NCI-H524 (cell line): Measurements from ENCODE around the gene TMPRSS2.

Source experiments
- DNase-seq, 2 experiments: peaks; one replicate each; lab custom pipeline; 2025; lab: John Stamatoyannopoulos, UW

TMPRSS2 gene

DNA sequence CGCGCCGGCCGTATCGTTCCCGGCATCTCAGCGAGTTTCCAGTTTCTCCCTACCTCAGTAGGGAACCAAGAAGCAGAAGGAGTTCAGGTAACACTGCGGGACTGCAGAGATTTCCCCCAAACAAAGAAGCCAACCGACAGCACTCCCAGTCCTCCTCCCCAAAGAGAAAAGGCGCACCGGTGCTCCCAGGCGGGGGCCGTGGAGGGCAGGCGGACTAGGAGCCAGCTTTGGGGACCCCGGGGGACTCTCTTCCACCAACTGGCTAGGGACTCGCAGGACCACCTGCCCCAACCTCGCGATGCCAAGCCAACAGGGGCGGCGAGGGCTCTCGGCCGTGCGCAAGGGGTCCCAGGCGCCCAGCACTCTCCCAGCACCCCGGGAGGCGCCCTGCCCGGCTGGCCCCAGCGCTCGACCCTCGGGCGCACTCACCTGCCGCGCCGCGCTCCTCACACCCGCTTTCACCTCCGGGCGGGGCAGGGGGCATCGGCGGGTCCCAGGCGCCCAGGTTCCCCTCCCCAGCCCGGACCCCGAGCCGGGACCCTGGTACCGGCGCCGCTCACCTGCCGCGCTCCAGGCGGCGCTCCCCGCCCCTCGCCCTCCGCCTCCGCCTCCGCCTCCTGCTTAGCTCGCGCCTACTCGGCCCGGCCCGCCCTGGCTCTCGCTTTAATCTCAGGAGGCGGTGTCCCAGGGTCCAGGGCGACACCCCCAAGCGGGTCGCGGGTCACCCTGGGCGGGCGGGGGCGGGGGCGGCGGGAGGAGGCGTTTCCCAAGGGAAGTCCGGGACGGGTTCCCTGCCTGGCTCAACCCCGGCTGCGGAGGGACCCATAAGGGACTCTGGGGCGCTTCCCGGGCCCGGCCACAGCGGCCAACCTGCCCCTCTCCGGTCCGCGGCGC, at the start of gene TMPRSS2:
TSS of gene TMPRSS2 (minus strand) at position 638 of the 894 bp plus-strand sequence. CDS start 10,025 bp downstream, outside the sequence.
- no peak for DNase-seq

DNA sequence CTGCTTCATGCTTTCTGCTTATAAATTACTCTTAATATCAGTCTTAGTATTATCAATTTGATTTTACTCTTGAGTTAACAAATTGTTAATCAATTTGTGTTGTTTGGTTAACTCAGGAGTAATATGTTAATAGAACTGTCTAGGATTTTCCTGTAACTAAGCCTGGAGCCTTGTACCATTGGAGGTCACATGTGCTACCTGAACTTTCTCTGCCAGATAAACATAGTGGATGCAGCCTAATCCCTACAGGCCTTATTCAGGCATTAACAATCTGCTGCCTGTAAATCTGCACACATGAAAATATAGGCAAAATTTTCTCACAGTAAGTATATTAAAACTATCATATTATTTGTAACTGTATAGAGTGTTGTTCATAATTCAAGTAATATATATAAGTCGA, 47.1 kb upstream of the TMPRSS2 start:
- DNase-seq, result no peak

DNA sequence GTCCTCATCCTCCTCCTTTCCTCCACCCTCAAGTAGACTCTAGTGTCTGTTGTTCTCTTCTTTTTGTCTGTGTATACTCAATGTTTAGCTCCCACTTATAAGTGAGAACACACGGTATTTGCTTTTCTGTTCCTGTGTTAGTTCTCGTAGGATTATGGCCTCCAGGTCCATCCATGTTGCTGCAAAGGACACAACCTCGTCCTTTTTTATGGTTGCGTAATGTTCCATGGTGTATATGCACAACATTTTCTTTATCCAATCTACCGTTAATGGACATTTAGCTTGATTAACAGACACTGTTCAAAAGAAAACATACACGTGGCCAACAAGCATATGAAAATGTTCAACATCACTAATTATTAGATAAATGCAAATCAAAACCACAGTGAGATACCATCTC, 44.3 kb upstream of the TMPRSS2 start:
- no peak for DNase-seq

DNA sequence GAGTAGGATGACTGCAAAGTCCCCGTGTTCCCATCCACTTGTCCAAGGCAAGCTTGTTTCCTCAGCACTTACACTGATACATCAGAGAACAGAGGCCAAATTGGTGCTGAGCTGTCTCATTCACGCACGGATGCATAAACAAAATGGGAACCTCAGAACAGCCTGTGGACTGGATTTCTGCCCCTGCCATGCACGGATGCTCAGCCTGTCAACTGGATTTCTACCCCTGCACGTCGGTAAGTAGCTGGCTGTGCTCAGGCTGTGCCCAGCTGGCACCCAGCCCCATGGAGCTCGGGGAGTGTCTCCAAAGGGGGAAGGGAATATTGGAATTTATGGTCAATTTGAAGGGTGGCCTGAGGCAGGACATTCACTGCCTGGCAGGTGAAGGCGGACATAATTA, 40.8 kb upstream of the TMPRSS2 start:
- no peak for DNase-seq

DNA sequence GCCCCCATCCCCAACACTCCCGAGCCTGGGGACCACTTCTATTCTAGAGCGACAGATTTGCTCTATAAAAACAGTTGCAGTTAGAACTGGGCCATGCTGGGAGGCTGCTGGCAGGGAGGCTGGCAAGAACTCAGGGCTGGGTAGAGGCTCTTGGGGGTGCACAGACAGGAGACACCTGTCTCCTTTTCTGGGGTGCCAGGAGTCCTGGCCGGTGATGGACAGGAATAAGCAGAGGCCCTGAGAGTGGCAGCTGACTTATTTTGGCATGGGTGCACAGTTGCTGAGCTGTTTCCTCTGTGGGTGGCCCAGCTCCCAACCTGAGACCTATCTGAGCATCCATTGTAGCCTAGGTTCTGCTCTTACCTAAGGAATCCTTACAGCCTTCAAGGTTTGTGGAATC, 39.2 kb upstream of the TMPRSS2 start:
- DNase-seq, result no peak

DNA sequence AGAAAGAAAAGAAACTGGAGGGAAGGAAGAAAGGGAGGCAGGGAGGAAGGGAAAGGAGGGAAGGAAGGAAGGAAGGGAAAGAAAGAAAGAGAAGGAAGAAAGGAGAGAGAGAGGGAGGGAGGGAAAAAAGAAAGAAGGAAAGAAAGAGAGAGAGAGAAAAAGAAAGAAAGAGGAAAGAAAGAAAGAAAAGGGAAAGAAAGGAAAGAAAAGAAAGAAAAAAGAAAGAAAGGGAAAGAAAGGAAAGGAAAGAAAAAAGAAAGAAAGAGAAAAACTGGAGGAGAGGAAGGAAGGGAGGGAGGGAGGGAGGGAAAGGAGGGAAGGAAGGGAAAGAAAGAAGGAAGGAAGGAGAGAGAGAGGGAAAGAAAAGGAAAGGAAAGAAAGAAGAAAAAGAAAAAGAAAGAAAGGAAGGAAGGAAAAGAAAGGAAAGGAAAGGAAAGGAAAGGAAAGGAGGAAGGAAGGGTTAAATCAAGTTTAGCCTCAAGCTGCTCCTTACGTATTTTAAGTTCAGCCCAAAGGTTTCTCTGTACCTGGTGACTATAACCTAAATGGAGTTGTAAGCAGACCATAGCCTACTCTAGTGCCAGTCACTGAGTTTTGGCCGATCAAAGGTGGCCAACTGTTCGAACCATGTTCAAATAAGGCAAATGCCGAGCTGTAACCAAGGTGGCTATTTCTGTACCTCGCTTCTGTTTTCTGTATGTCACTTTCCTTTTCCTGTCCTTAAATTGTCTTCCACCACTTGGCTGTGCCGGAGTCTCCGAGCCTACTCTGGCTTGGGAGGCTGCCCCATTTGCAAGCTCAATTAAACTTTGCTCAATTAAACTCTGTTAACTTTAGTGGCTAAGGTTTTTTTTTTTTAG, 37.8 kb upstream of the TMPRSS2 start:
- no peak for DNase-seq

DNA sequence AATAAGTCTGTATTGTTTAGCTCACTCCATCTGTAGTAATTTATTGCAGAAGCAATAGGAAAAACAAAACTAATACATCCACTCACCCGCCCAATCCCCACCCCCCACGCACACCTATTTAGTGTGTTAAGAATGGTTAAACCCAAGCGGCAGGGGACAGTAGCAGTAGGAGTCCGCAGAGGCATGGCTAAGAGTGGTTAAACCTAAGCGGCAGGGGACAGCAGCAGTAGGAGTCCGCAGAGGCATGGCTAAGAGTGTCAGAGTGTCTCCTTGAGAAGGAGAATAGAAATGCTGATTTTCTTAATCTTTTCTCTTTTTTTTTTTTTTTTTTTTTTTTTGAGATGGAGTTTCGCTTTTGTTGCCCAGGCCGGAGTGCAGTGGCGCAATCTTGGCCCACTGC, 34.8 kb upstream of the TMPRSS2 start:
- no peak for DNase-seq

DNA sequence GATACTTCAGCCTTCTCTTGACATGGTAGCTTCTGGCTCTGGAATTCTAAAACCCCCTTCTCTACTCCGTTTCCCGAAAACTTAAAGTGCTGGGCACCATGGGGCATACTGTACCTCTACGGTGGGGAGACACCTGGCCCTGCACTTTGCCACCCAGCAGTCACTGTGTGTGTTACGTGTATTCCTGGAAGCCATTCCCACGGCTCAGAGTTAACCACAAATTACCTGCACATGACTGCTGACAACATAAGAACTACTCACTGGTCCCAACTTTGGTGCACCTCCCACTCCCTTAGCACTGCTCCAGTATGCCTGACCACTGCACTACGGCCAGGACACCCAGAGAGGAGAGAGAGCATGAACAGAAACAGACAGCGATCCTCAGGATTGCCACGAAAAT, 29.4 kb upstream of the TMPRSS2 start:
- no peak for DNase-seq

DNA sequence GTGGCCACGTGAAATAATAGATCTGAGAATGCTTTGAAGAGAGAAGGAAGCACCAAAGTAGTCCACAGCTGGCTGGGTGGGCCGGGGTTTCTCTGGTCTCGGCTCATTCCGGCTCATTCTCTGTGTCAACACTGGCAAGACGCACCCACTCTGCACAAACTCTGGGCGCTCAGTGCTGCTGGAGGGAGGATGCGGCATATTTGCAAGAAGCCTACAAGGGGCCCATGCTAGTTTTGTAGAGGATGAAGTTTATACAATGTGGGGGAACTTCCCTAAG, 28.8 kb upstream of the TMPRSS2 start:
- DNase-seq, result no peak

DNA sequence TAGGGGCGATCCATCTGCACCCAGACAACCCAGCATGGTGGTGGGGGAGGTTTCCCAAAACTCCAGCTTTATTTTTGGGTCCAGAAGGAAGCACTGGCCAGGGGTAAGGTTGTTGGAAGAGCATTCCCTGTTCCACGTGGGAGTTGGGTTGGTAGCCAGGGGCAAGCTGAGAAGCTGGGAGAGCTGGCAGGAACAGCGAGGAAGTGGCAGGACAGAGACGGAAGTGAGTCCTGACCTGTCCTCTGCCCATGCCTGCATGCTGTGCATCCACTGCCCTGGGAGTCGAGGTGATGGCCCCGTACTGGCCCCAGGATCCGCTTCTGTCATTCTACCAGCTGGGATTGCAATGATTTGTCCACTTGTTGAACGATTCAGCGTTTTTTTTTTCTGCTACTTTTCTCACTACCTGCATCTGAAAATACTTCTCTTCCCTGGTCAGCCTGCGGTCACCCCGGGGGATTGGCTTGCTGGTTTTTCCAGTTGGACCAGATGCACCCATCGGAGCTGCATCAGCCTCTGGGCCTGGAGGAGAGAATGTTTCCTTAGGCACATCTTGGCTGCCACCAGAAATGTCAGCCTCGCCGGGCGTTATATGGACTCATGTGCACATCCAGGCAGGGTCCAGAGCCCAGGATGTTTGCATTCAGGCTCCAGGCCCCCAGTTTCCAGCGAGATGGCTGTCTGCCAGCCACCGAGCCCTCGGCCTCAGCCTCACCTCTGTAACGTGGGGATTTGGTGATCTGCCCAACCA, 28.3 kb upstream of the TMPRSS2 start:
- DNase-seq, result no peak

DNA sequence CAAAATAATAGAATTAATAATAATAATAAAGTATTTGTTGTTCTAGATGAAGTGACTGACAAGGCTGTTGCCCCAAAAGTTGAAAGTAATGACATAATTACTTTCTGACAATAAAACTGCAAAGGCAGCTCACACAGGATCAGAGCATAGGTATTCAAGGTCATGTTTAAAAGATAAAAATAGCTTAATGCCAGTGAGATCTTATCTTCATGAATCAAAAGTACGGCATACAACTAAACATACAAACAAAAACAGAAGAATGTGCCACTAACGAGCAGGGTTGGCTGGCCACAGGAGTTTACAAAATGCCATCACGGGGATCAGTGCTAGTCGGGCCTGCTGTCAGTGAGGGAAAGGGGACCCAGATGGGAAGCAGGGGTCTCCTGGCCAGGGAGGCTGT, 22.4 kb upstream of the TMPRSS2 start:
- no peak for DNase-seq

DNA sequence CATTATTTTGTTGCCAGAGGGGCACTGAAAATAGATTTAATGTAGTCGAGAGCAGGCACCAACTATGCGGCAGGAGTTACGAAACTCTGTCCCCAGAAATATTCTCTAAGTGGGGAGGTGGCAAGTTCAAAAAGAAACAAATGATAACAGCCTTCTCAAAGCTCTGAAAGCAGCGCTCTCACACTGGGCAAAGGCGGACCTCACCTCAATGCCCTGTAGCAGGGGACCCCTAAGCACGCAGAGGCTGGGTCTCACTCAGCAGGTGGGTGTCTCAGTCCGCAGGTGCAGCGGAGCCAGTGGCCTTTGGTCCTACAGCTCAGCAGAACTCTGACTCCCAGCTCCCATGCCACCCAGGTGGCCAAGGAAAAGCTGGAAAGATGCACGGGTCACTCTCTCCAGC, 21.8 kb upstream of the TMPRSS2 start:
- DNase-seq, result no peak

DNA sequence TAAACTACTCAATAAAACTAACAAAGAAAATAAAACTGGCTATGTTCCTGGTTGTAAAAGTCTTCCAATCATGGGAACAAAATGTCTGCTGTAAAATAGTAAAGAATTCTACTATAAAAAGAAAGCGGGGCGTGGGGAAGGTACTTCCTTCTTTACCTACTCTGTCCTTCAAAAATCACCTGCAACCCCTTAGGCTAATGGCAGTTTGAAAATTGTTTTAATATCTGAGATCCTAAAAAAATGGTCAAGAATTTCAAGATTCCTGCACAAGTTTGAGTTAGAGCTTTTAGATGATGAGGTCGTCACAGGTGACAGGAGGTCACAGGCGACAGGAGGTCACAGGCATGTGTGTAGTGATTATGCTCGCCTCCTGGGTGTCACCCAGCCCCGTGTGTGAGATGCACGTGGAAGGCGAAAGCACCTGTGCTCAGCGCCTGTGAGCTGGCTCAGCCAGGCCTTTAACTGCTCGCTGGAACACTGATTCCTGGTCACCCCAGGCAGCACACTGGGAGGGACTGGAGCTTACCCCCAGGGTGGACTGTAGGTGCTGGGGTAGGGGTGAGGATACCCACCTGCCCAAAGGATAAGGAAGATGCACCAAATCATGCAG, 18.6 kb upstream of the TMPRSS2 start:
- DNase-seq, result no peak

DNA sequence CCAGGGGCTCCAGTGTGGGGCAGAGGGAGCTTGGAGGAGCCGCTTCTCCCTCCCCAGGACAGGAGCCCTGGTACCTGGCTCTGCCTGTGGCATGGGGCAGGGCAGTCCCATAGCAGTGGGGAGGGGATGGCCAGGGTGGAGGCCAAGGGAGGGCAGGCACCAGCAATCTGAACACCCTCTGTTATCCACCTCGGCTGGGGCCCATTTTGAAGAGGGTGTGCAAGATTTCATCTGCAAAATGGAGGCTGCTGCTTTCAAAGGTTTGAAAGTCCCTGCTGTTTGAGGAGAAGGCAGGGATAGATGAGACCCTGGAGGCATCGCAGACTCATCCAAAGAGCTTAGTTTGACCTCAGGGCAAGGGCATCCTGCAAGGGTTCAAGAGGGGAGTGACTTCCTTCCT, 15.2 kb upstream of the TMPRSS2 start:
- DNase-seq, result no peak

DNA sequence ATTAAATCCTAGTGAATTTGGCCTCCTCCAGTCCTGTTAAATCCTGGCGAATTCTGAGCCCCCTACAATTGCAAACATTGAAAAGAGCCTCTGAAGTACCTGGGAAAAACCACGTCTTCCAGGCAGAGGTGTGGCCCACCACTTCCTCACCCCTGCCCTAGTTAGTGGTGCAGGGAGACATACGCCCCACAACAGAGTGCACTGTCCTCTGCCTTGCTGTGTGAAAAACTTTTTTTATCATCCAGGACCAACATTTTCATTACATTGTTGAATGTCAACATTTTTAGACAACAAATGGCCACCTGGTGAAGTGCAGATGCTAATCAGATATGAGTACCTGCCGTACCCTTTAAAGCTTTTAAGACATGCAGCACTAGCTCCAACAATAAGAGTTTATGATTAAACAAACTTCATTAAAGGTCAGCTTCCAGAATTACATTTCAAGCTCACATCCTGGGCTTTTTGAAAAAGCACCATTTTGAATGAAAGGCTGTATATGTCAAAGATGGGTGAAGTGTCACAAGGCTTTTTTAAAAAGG, 13.6 kb upstream of the TMPRSS2 start:
- no peak for DNase-seq

DNA sequence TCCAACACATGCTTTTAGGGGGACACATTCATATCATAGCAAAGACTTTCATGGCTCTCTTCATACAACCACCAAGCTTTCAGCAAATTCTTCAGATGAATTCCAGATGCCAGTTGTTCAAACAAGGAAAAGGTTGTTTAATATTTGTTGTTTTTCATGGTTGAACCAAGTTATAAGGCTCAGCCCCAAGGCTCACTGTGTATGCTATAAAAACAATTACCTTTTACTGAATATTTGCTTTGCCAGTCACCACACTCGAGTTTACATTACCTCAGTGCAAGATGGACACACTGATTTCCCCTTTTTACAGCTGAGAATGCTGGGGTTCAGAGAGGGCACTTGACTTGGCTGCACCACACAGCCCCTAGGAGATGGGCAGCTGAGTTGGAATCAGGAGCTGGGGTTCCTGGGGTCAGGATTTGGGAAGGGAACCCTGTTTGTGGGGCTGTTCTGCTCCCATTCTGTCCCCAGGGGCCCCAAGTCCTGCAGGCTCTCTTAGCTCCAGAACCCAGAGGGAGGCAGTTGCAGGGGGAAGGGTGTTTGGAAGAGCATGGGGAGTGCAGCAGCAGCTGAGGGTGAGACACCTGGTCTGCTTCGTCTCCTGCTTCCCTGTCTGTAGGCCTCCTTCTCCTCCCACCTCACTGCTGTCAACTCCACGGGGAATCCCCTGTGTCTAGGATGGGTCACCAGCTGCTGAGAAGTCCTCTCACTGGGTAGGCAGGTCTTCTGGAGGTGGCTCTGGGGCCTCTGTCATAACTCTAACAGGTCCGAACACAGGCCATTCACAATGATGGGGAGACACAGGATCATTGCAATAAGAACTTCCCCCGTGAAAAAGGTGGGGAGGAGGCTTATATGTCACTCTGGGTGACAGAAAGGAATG, 12.8 kb upstream of the TMPRSS2 start:
- no peak for DNase-seq

DNA sequence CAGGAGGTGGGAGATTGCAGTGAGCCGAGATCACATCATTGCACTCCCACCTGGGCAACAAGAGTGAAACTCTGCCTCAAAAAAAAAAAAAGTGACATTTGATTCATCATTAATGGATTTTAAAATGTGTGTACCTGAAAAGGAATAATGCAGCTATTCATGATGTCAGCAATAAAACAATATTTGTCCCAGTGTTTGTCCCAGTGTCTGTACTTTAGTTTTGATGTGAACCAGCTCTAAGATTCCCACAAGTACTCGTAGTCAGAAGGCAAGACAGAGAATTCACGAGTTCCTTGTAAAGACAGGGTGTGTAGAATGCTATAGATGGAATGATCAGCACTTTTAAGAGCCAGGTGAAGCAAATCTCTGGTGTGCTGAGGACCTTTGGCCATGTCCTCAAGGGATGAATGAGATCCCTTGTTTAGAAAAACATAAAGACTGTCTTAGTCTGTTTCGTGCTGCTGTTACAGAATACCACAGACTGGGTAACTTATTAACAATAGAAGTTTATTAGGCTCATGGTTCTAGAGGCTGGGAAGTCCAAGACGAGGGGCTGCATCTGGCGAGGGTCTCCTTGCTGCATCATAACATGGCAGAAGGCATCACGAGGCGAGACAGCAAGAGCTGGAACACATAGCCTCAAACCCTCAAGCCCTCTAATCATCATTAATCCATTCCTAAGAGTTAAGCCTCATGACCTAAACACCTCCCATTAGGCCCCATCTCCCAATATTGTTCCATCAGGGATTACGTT, 12.0 kb upstream of the TMPRSS2 start:
- DNase-seq, result no peak

DNA sequence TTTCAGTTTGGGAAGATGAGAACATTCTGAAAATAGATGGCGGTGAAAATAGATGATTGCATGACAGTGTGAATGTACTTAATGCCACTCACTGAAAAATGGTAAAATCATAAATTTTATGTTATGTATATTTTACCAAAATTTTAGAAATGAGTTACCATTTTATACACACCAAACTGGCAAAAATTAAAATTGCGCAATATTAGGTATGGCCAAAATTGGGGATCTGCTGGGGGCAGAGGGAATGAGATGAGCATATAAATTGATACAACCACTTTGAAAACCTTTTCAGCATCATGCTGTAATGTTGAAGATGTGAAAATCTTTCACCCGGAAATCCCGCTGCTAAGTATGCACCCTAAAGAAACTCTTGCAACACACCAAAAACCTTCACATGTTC, 10.8 kb upstream of the TMPRSS2 start:
- DNase-seq, result no peak

DNA sequence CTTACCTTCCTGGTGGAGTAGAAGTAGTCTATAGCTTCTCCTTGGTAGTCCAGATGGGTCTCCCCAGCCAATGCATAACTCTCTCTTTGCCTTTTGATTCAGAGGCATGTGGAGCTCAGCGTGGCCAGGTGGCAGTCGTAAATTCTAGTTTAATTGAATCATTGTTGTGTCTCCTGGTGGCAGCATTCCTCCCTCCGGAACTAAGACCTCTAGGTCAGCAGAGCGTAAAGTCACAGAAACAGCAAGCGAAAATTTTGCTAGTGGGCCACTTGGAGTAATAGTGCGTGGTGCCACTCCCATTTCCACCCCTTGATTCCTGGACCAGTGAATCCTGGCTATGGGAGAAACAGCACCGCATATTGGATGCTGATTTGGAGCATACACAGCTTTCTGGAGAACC, 3.9 kb upstream of the TMPRSS2 start:
- DNase-seq, result peak in 1 of 2 experiments; percentile 76

DNA sequence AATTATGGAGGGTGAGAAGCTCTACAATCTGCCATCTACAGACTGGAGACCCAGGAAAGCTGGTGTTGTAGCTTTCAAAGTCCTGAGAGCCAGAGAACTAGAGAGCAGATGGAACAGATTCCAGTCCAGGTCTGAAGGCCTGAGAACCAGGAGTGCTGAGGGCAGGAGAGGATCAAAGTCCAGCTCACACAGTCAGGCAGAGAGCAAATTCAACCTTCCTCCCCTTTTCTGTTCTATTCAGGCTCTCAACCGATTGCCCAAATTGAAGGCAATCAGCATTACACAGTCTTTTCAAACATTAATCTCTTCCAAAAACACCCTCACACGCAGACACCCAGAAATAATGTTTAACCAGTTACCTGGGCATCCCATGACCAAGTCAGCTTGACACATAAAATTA, 2.5 kb upstream of the TMPRSS2 start:
- DNase-seq, result no peak
